CD8-positive, alpha-beta memory T cell (primary cell): ENCODE results near the gene NISCH. TPM values are rescaled to one million over a fixed set of nuclear protein-coding genes. Genes with fewer than 3 reads are reported as not detected.

Experiments used
- CTCF ChIA-PET: fragments of 350-600 bp; sonication (Branson Sonifier 250); formaldehyde crosslinking; loops from one replicate; lab custom pipeline; 2021; ENCODE audit warnings: antibody characterized with exemption; lab: Charles Lee
- POLR2A ChIA-PET: fragments of 350-600 bp; sonication (Branson Sonifier 250); formaldehyde crosslinking; loops from one replicate; lab custom pipeline; 2021; ENCODE audit warnings: antibody characterized with exemption; lab: Charles Lee
- DNase-seq, 5 donors: peaks; one replicate each; pipeline versions ENCODE4 v3.0.0 to v3.0.0-alpha.2; 2020 to 2022; ENCODE audit warnings: mixed read lengths in 1 of 5
- H3K27ac ChIP-seq: one replicate; pipeline ENCODE4 v1.7.0; 2013; ENCODE audit warnings: low read depth, mild to moderate bottlenecking, low read length, moderate library complexity
- H3K27me3 ChIP-seq: 2 replicates; pipeline ENCODE4 v1.7.0; 2013; ENCODE audit warnings: low read length, mild to moderate bottlenecking; ENCODE audit not compliant: insufficient read depth, poor library complexity, severe bottlenecking
- H3K36me3 ChIP-seq: 2 replicates; pipeline ENCODE4 v1.7.0; 2013; ENCODE audit warnings: mild to moderate bottlenecking, low read length, moderate library complexity; ENCODE audit not compliant: insufficient read depth
- H3K4me1 ChIP-seq: 2 replicates; pipeline ENCODE4 v1.7.0; 2013; ENCODE audit warnings: mild to moderate bottlenecking, low read length, moderate library complexity; ENCODE audit not compliant: insufficient read depth
- H3K4me3 ChIP-seq: 2 replicates; pipeline ENCODE4 v1.7.0; 2013; ENCODE audit warnings: mild to moderate bottlenecking, low read length
- H3K9me3 ChIP-seq: 2 replicates; pipeline ENCODE4 v1.7.0; 2013; ENCODE audit warnings: mild to moderate bottlenecking, low read length
- H3K27ac Mint-ChIP-seq, 8 donors: one replicate each; pipeline ENCODE4 v1.8.0; 2020 to 2021; ENCODE audit warnings: mixed read lengths in 8 of 8, mild to moderate bottlenecking in 6 of 8, inconsistent platforms in 3 of 8, moderate library complexity in 3 of 8
- H3K27me3 Mint-ChIP-seq, 2 donors: one replicate each; pipeline ENCODE4 v1.8.0; 2020 to 2021; ENCODE audit warnings: mixed read lengths in 2 of 2, mild to moderate bottlenecking in 1 of 2, moderate library complexity in 1 of 2
- H3K36me3 Mint-ChIP-seq, 3 donors: one replicate each; pipeline ENCODE4 v1.8.0; 2020 to 2021; ENCODE audit warnings: mixed read lengths in 3 of 3, inconsistent platforms in 1 of 3, mild to moderate bottlenecking in 1 of 3
- H3K4me1 Mint-ChIP-seq, 3 donors: one replicate each; pipeline ENCODE4 v1.8.0; 2020 to 2021; ENCODE audit warnings: mixed read lengths in 3 of 3, inconsistent platforms in 1 of 3, mild to moderate bottlenecking in 1 of 3
- H3K4me3 Mint-ChIP-seq, 7 donors: one replicate each; pipeline ENCODE4 v1.8.0; 2020 to 2021; ENCODE audit warnings: mixed read lengths in 7 of 7, mild to moderate bottlenecking in 6 of 7, moderate library complexity in 4 of 7, inconsistent platforms in 2 of 7
- H3K9me3 Mint-ChIP-seq, 5 donors: one replicate each; pipeline ENCODE4 v1.8.0; 2020 to 2022; ENCODE audit warnings: mixed read lengths in 5 of 5, mild to moderate bottlenecking in 3 of 5, moderate library complexity in 2 of 5, inconsistent platforms in 1 of 5
- polyA plus RNA-seq: library from polyadenylated mRNA; unstranded; fragments of 300-500 nt; fragmentation: Illumina TruSeq; gene quantifications from one replicate; pipeline ENCODE4 v1.2.3, GENCODE V29; 2021
- total RNA-seq, 2 experiments: library from RNA; stranded (reverse); gene quantifications; one replicate each; pipeline ENCODE4 v1.2.3, GENCODE V29; 2021

NISCH gene
- total and polyA plus RNA-seq, 3 experiments from 2014 or later, result 31.6 to 66.2 (median 65.7) TPM

DNA sequence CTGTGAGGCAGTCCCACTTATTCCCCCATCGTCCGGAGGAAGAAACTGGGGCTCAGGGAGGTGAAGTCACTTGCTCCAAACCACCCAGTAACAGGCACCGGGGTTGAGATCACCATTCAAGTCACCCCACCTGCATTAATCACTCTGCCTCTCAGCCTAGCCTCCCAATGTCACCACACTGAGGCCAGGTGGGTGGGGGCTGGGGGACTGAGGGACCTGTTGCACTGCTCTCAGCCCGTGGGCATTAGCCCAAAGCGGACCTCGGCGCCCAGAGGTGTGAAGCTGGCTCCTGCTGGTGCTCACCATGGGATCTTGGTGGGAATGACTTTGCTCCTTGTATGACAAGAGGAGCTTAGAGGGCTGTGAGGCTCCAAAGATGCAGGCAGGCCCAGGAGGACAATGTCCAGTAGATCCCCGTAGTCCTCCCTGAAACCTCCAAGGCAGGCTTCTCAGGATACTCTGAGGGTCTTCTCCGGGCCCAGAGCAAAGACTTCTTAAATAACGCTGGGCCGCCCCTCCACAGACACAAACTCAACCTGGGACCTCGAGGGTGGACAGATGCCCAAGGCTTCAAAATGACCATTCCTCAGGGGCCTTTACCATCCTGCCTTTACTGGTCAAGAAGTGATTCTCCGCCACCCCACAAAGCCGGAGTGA, 76.6 kb downstream of the NISCH start:
- Mint-ChIP-seq H3K4me1 (peaks cover 19 to 35% (median 22%) of the 10 kb centered on the region in 3 donors), H3K27me3 (peaks cover 0 to 4% of the 10 kb centered on the region in 2 donors), H3K36me3 (peaks cover 0 to 5% (median 0%) of the 10 kb centered on the region in 3 donors), H3K9me3 (no peaks in the 10 kb centered on the region), H3K27ac (peak overlapping the region in 7 of 8 donors; percentile 57 to 96 (median 85)), H3K4me3 (peak overlapping the region; percentile 35 to 89 (median 71))
- no peaks in the 10 kb centered on the region for H3K9me3 ChIP-seq
- H3K4me3 ChIP-seq, result no peak overlapping the region
- DNase-seq, result no peak
- no peak overlapping the region for H3K27ac ChIP-seq
- CTCF ChIA-PET, result no interaction called here
- H3K27me3 ChIP-seq, result no peaks in the 10 kb centered on the region
- POLR2A ChIA-PET, result no interaction called here
- no peaks in the 10 kb centered on the region for H3K36me3 ChIP-seq
- H3K4me1 ChIP-seq, result peaks cover 6% of the 10 kb centered on the region

GRCh38 chr3:52532517-52532837, 77.1 kb downstream of the NISCH start:
- no peak overlapping the region for H3K27ac ChIP-seq
- peak overlapping the region in 7 of 8 donors; percentile 57 to 96 (median 85) for H3K27ac Mint-ChIP-seq

DNA sequence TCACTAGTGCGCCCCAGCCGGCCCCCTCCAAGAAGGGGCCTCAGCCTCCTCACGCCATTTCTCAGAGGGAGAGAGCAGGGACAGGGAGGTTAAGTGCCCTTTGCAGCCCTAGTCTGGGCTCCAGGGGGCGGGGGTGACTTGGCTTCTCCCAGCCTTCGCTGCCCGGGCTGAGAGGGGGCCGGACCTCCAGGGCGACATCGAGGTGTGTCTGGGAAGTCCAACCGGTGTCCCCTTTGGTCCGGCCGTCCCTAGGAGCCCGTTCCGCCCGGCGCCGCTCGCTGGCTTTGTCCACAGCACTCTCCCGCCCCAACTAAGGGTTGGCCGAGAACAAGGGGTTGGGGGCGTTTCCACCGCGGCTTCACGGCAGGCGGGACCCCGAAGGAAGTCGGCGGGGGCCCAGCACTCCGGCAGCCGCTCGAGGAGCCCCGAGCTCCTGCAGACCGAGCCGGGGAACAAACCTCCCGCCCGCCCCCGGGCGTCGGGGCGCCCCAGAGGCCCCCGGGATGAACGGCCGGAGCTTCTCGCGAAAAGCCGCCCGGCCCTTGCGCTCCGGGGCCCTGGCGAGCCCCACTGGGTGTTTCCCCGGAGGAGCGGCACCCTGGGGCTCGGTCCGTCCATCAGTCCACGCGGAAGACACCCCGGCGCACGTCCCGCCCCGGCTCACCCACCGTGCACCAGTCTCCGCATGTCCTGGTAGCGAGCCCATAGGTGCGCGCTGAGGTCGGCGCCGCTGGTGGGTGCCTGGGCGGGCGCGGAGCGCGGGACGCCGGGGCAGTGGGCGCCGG, 77.6 kb downstream of the NISCH start:
- Histone ChIP-seq H3K36me3 (no peaks in the 10 kb centered on the region), H3K4me3 (peak overlapping the region; percentile 20), H3K4me1 (peaks cover 17% of the 10 kb centered on the region), H3K9me3 (no peaks in the 10 kb centered on the region), H3K27ac (no peak overlapping the region), H3K27me3 (no peaks in the 10 kb centered on the region)
- peak overlapping the region in 6 of 8 donors; percentile 36 to 96 (median 80) for H3K27ac Mint-ChIP-seq
- ChIA-PET CTCF (interaction anchor here (0.7 kb wide), 1 partner anchor 76 kb away, joined by 3 read pairs; no protein-coding TSS in a partner anchor), POLR2A (no interaction called here)
- H3K9me3 Mint-ChIP-seq, result no peaks in the 10 kb centered on the region
- DNase-seq, result peak in 3 of 5 donors; percentile 20 to 27 (median 26)
- H3K36me3 Mint-ChIP-seq, result peaks cover 0 to 5% (median 0%) of the 10 kb centered on the region in 3 donors
- peak overlapping the region; percentile 64 to 89 (median 71) for H3K4me3 Mint-ChIP-seq
- peaks cover 29 to 45% (median 32%) of the 10 kb centered on the region in 3 donors for H3K4me1 Mint-ChIP-seq
- H3K27me3 Mint-ChIP-seq, result peaks cover 0 to 4% of the 10 kb centered on the region in 2 donors

More at GRCh38 chr3:52532517-52532837, 77.1 kb downstream of the NISCH start:
- H3K36me3 Mint-ChIP-seq, result peaks cover 0 to 5% (median 0%) of the 10 kb centered on the region in 3 donors
- CTCF ChIA-PET, result interaction anchor here (0.7 kb wide), 1 partner anchor 75 kb away, joined by 3 read pairs; no protein-coding TSS in a partner anchor
- H3K4me1 ChIP-seq, result peaks cover 11% of the 10 kb centered on the region
- peaks cover 0 to 4% of the 10 kb centered on the region in 2 donors for H3K27me3 Mint-ChIP-seq
- no peaks in the 10 kb centered on the region for H3K27me3 ChIP-seq
- H3K4me3 ChIP-seq, result peak overlapping the region; percentile 20
- H3K9me3 ChIP-seq, result no peaks in the 10 kb centered on the region
- POLR2A ChIA-PET, result no interaction called here
- H3K4me1 Mint-ChIP-seq, result peaks cover 24 to 40% (median 27%) of the 10 kb centered on the region in 3 donors
- H3K4me3 Mint-ChIP-seq, result peak overlapping the region; percentile 64 to 89 (median 71)
- H3K36me3 ChIP-seq, result no peaks in the 10 kb centered on the region
- peak in 4 of 5 donors; percentile 44 to 68 (median 49) for DNase-seq
- H3K9me3 Mint-ChIP-seq, result no peaks in the 10 kb centered on the region

DNA sequence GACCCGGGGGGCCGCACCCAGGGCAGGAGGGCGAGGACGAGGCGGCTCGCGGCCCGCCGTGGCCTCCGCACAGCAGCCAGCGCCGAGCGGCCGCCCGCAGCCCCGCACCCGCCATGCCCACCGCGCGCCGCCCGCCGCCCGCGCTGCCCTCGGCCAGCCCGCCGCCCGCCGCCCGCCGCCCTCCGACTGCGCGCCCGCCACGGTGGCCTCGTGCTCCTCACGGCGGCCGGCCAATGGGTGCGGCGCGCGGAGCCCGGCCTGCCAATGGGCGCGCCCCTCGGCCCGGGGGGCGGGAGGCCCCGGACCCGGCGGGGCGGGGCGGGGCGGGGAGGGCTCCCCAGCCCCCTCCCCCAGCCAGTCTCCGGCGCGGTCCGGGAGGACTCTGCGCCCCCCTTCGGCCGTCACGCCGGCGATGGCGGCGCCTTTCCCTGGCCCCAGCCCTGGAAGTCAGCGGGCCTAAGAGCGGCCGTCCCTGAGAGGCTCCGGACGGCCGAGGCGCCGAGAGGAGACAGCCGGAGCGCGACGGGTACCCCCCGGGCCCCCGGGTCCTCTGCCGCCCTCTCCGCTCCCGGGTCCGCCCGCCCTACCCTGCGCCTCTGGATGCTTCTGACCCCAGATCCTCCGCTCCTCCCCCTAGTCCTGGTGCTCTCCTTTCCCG, 78.3 kb downstream of the NISCH start, which contains the start of gene NT5DC2:
Gene NT5DC2 (minus strand): TSS at position 235 of the 658 bp plus-strand sequence. CDS start 120 bp downstream, at position 115.
- H3K36me3 Mint-ChIP-seq, result peaks cover 0 to 5% (median 0%) of the 10 kb centered on the region in 3 donors
- H3K4me1 Mint-ChIP-seq, result peaks cover 35 to 51% (median 37%) of the 10 kb centered on the region in 3 donors
- peak within 1 kb of the TSS in 6 of 8 donors; percentile 36 to 96 (median 81) for H3K27ac Mint-ChIP-seq
- Histone ChIP-seq H3K4me3 (peak within 1 kb of the TSS; percentile 20), H3K27ac (peak within 1 kb of the TSS; percentile 47), H3K9me3 (no peaks in the 10 kb centered on the region), H3K27me3 (no peaks in the 10 kb centered on the region), H3K4me1 (peaks cover 24% of the 10 kb centered on the region), H3K36me3 (no peaks in the 10 kb centered on the region)
- no peaks in the 10 kb centered on the region for H3K9me3 Mint-ChIP-seq
- peaks cover 0 to 4% of the 10 kb centered on the region in 2 donors for H3K27me3 Mint-ChIP-seq
- ChIA-PET POLR2A (no interaction called here), CTCF (no interaction called here)
- DNase-seq, result peak; percentile 56 to 66 (median 61)
- H3K4me3 Mint-ChIP-seq, result peak within 1 kb of the TSS; percentile 69 to 100 (median 84)

DNA sequence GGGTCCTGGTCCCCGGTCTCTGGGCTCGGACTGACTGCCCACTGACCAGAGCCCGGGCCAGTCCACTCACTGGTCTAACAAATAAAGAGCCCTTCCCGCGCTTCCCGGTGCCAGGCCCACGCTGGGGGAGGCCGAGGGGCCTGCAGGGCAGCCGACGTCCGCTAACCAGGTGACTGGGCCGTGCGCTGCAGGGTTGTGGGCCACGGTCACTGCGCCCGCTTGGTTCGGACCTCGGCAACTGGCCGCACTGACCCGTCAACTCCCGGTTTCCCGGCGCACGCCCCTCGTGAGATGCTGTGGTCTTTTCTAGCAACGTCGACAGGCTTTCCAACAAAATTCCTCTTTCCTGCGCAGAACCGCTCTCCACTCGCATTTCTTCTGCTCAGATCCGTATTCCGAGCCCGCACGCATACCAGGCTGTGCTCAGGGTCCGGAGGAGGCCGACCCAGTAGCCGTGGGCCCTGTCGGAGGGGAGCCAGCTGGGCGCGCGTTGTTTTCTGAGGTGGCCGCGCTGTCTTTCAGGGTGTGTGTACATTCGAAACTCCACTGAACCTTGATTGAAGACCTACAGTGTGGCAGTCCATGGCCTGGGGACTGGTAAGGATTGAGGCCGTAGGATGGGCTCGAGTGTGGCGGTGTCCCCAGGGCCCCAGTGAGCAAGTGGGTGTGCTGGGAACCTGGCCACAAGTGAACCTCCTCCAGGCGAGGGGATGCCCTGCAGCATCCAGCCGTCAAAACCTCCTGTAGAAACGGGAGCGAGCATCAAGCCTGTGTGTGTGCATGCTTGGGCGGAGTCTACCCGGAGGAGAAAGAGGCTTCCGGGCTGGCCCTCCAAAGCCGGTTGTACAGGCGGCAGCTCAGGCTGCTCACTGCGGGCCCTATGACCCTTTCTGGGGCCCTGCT, 79.1 kb downstream of the NISCH start:
- DNase-seq, result no peak
- H3K4me3 ChIP-seq, result no peak overlapping the region
- H3K27ac Mint-ChIP-seq, result peak overlapping the region; percentile 34 to 95 (median 60)
- ChIA-PET POLR2A (no interaction called here), CTCF (no interaction called here)
- peak overlapping the region; percentile 62 to 100 (median 84) for H3K4me3 Mint-ChIP-seq
- H3K27me3 Mint-ChIP-seq, result peaks cover 0 to 4% of the 10 kb centered on the region in 2 donors
- H3K27ac ChIP-seq, result peak overlapping the region; percentile 47
- H3K27me3 ChIP-seq, result no peaks in the 10 kb centered on the region
- no peaks in the 10 kb centered on the region for H3K9me3 ChIP-seq
- peaks cover 0 to 11% (median 3%) of the 10 kb centered on the region in 3 donors for H3K36me3 Mint-ChIP-seq
- no peaks in the 10 kb centered on the region for H3K9me3 Mint-ChIP-seq
- H3K4me1 Mint-ChIP-seq, result peaks cover 43 to 59% (median 44%) of the 10 kb centered on the region in 3 donors
- H3K36me3 ChIP-seq, result no peaks in the 10 kb centered on the region
- peaks cover 30% of the 10 kb centered on the region for H3K4me1 ChIP-seq

- no peak overlapping the region for H3K27ac ChIP-seq
- peak overlapping the region in 7 of 8 donors; percentile 7 to 100 (median 66) for H3K27ac Mint-ChIP-seq
Observed at GRCh38 chr3:52535411-52536111, 80.2 kb downstream of the NISCH start.

More at GRCh38 chr3:52535411-52536111, 80.2 kb downstream of the NISCH start:
- Histone ChIP-seq H3K36me3 (no peaks in the 10 kb centered on the region), H3K9me3 (no peaks in the 10 kb centered on the region), H3K4me1 (peaks cover 30% of the 10 kb centered on the region), H3K27me3 (no peaks in the 10 kb centered on the region), H3K4me3 (peak overlapping the region; percentile 54)
- peaks cover 45 to 67% (median 51%) of the 10 kb centered on the region in 3 donors for H3K4me1 Mint-ChIP-seq
- H3K36me3 Mint-ChIP-seq, result peaks cover 0 to 17% (median 3%) of the 10 kb centered on the region in 3 donors
- no peaks in the 10 kb centered on the region for H3K9me3 Mint-ChIP-seq
- H3K27me3 Mint-ChIP-seq, result peaks cover 0 to 4% of the 10 kb centered on the region in 2 donors
- ChIA-PET CTCF (interaction anchor here (1.1 kb wide), 1 partner anchor 87 kb away, joined by 4 read pairs; no protein-coding TSS in a partner anchor), POLR2A (interaction anchor here (1.0 kb wide), 1 partner anchor 25 kb away, joined by 3 read pairs; no protein-coding TSS in a partner anchor)
- peak overlapping the region; percentile 96 to 100 (median 100) for H3K4me3 Mint-ChIP-seq
- DNase-seq, result no peak
